Measurements from ENCODE around the gene GAS7.

The GAS7 gene

DNA sequence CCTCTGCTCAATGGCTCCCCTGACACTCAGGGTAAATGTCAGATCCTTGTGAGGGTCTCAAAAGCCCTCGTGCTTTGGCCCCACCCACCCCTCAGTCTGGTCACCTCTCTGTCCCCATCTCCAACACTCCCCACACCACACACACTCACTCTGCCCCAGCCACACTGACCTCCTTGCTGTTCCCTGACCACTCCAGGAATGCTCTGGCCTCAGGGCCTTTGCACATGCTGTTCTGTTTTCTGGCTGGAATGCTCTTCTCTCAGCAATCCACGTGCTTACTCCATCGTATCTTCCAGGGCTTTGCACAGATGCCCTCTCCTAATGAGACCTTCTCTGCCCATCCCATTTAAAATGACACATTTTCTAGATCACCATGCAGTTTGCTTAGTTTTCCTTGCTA, 28.2 kb downstream of the GAS7 start:
- no peak for DNase-seq

DNA sequence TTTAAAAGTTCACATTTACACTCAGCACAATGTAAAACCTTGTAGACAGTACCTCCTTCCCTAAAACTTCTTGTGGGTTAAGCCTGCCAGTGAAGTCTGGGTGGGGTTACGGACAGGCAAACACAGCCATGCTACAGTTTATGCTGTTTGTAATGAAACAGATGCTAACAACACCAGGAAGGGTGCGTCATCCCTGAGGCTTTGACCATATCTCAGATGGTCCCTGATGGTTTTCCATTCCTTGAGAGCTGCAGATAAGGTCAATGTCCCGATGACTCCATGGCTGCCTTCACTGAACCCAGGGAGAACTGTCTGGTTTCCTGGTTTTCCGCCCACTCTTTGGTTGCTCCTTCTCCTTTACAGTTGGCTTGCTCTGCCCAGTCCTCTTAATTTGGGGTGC, 29.1 kb downstream of the GAS7 start:
- no peak for DNase-seq

GRCh38 chr17:10166176-10166935, 32.0 kb downstream of the GAS7 start:
- no peak for DNase-seq

- no peak for DNase-seq
Measured at GRCh38 chr17:10162096-10162495, 36.3 kb downstream of the GAS7 start.

DNA sequence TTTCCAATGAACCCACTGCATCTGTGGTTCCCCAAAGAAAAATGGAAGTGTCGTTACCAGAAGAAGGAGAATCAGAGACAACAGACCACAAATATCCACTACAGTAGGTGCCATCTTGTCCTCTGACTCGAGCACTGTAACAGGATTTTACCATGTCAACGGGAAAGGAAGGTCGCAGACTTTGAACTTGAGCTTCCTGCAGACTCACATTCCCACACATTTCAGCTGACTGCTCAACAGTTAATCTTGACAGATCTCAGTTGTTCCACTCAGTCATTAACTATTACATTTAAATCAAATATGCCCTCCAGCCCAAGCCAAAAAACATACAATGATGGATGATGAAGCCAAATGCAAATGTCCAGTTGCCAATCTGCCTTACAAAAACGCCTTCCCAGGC, 37.0 kb downstream of the GAS7 start:
- DNase-seq: no peak

GRCh38 chr17:10156948-10157607, 41.3 kb downstream of the GAS7 start:
- no peak for DNase-seq

DNA sequence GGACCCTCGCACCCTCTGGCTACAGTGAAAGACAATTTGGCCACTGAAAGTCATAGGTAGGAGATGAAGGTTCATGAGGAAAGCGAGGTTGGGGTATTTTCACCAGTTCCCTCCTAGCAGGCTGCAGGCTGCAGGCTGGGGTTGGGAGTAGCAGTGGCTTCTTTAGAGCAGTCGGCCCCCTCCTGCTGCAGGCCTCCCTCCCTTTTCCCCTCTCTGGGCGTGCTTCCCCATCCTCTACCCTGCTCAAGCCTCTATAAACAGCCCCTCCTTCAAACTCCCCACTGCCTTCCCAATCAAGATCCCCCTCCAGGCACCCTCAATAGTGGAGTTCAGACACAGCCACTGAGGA, 41.8 kb downstream of the GAS7 start:
- DNase-seq: no peak

- no peak for DNase-seq
Measured at GRCh38 chr17:10156077-10156435, 42.4 kb downstream of the GAS7 start.

DNA sequence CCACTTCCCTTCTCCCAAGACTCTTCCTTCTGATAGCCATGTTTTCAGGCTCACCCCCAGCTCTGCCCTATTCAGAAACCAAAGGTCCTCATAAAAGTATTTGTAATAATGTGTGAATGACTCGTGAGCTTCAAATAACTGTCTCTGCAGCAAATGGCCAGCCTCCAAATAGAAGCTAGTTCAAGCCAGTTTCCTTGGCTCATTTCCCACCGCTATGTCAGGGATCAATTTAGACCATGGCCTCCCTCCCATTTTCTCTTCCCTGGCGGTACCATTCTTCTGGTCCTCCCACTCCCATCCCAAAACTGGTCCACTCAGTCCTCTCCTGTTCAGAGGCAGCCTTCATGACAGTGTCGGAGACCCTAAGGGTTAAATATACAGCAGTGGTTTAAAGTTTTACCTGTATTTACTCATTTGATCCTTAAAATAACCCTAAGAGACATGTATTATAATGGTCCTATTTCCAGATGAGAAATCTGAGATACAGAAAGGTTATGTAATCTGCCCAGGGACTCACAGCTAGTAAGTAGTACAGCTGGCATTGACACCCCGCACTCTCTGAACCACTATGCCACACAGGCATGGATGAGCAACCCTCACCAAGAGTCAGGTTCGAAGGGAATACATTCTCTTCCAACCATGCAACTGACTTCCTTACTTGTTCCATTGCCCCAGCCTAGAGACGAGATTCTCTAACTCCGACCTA, 42.9 kb downstream of the GAS7 start:
- no peak for DNase-seq

GRCh38 chr17:10151667-10152496, 46.5 kb downstream of the GAS7 start:
- no peak for DNase-seq

DNA sequence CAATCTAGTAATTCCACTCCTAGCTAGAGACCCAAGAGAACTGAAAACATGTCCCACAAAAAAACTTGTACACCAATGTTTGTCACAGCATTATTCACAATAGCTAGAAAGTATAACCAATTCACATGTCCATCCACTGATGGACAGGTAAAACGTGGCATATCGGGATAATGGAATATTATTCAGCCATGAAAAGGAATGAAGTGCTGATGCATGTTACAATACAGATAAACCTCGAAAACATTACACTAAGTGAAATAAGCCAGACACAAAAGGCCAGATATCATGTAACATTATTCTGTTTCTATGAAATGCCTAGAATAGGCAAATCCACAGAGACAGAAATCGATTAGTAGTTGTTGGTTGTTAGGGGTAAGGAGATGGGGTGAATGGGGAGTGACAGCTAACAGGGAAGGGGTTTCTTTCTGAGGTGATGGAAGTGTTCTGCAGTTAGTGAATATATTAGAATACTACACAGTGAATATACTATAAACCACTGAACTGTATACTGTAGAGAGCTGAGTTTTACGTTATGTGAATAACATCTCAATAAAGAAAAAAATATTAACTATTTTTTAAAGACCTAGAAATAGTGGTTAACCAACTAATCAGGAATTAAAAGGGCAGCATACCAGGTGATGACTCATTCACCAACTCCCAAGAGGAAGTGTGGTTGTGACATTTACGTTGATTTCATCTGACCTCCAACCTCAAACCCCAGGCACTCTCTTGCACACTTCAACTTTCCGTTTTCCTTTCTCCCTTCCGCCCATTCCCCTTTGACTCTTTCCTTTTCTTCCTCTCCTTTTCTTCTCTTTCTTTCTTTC, 48.6 kb downstream of the GAS7 start:
- no peak for DNase-seq

DNA sequence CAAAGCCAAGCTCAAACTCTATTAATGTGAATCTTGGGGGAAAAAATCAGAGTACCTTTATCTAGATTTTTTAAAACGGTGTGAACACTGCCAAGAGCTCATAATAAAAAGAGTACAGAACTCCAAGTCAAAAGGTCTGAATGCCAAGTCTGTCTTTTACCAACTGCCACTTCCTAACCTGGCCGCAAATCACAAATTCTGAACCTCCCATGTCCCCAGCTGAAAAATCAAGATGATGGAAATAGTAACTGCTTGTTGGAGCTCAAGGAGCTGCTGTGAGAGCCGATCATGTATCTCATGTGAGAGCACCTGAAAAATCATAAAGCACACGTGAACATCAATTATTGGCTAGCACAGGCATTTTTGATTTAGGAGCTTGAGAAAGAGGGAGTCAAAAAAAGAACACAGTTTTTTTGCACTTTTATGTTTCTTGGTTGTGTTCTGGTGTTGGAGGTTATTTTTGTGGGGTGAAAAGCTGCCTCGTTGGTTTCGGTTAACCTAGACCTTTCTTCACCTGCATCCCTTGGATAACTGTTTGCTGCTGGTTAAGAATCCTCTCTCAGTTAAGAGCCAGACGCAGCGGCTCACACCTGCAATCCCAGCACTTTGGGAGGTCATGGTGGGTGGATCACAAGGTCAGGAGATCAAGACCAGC, 50.5 kb downstream of the GAS7 start:
- DNase-seq: no peak

- no peak for DNase-seq
Measured at GRCh38 chr17:10147040-10147439, 51.4 kb downstream of the GAS7 start.

DNA sequence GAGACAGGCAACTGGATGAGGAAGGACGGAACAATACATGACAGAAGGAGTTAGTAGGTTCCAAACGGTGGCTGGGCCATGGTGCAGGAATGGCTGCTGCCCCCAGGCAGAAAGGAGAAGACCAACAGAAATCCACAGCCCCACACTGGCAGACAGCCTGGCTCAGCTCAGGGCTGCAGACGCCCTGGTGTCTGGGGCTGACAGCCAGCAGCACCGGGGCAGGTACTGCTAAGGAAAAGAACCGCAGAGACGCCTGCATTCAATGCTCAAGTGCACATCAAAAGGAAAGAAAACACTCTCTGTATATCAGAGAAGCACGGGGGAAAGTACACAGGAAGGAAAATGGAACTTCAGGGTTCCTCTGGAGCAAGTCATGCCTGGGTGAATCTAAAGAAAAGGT, 53.4 kb downstream of the GAS7 start:
- no peak for DNase-seq

GRCh38 chr17:10144456-10144855, 54.0 kb downstream of the GAS7 start:
- DNase-seq: no peak

GRCh38 chr17:10141436-10141835, 57.0 kb downstream of the GAS7 start:
- DNase-seq: no peak

DNA sequence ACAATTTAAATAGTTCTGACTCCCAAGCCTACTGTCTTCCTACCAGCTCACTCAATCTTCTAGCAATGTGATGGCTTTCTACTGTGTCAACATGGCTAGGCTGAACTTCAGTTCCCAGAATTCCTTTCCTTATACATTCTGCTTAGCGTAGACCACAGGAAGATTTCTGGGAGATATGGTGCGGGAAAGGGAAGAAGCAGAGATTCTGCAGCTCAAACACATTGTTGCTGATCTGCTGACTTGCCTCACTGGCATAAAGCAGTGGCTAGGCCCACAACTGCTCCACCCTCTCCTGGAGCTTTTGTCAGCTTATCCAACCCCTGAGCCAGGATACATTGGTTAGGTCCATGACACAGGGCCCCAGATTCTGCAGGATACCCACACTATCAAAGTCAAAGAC, 58.8 kb downstream of the GAS7 start:
- no peak for DNase-seq

- no peak for DNase-seq
Measured at GRCh38 chr17:10136258-10136981, 62.0 kb downstream of the GAS7 start.

- DNase-seq: no peak
Measured at GRCh38 chr17:10135539-10136257, 62.7 kb downstream of the GAS7 start.

- no peak for DNase-seq
Measured at GRCh38 chr17:10130677-10131076, 67.7 kb downstream of the GAS7 start.

- DNase-seq: no peak
Measured at GRCh38 chr17:10130263-10130662, 68.1 kb downstream of the GAS7 start.

Data from DMS 273 treated with DMSO at 0.1 percent for 48 hours (cell line).